ENCODE results near the gene MARS1.

- no peak for TF ChIP-seq CTCF (IDR thresholded peaks at IDR 0.05)
- no peak for TF ChIP-seq EP300 (IDR thresholded peaks at IDR 0.05)
- TF ChIP-seq POLR2AphosphoS5 (IDR thresholded peaks at IDR 0.05): no peak
- no peak for TF ChIP-seq POLR2A (IDR thresholded peaks at IDR 0.05; ENCODE audit: low read depth)
Observed at GRCh38 chr12:57541001-57541400, 53.1 kb downstream of the MARS1 start.

Measured in esophagus muscularis mucosa (tissue), 4 donors.